ENCODE data around the gene NINJ1.

DNA sequence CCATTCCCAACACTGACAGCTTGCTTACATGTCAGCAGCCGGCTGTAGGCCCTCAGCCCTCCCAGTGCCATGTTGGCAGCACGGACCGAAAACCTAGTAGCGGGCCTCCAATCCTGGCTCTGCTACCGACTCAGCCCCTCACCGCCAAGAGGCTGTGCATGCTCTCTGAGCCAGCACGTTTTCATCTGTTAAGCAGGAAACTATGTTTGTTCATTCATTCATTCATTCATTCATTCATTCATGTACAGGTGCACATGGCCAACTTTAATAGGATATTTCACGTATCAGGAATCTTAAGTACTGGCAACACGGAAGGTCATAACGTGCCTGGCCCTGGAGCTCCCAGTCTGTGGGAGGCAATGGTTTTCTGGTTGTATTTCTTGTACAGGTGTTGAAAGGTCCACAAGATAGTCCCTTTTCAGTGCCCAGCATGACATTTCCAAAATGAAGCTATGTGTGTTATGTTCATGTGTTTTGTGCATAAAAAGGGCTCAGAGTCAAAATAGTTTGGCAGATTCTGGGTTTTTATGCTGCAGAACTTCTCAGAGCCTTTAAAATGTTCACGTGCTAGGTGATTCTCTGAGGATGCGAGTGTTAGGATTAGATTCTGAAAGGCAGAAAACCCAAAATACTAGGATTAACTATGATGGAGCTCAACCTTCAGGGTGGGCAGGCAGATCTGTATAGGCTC, 57.8 kb downstream of the NINJ1 start:
- TF ChIP-seq, protein P1, sequence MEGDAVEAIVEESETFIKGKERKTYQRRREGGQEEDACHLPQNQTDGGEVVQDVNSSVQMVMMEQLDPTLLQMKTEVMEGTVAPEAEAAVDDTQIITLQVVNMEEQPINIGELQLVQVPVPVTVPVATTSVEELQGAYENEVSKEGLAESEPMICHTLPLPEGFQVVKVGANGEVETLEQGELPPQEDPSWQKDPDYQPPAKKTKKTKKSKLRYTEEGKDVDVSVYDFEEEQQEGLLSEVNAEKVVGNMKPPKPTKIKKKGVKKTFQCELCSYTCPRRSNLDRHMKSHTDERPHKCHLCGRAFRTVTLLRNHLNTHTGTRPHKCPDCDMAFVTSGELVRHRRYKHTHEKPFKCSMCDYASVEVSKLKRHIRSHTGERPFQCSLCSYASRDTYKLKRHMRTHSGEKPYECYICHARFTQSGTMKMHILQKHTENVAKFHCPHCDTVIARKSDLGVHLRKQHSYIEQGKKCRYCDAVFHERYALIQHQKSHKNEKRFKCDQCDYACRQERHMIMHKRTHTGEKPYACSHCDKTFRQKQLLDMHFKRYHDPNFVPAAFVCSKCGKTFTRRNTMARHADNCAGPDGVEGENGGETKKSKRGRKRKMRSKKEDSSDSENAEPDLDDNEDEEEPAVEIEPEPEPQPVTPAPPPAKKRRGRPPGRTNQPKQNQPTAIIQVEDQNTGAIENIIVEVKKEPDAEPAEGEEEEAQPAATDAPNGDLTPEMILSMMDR (IDR thresholded peaks at IDR 0.05 in 4 of 5, conservative IDR thresholded peaks at IDR 0.05 in 1 of 5): no peak
- no peak for TF ChIP-seq POLR2A (IDR thresholded peaks at IDR 0.05)
